ENCODE data around the gene LIPI. TPM values are rescaled to one million over a fixed set of nuclear protein-coding genes. Genes with fewer than 3 reads are reported as not detected.
"Not testable (repeated sequence)": the region's sequence is repeated elsewhere in the genome, so short reads cannot be mapped to it uniquely, and the experiment has no call there.

The LIPI gene
- total RNA-seq (2014; rRNA removed), result not detected in 2 replicates
- polyA plus RNA-seq (2012), result 0.05 TPM

DNA sequence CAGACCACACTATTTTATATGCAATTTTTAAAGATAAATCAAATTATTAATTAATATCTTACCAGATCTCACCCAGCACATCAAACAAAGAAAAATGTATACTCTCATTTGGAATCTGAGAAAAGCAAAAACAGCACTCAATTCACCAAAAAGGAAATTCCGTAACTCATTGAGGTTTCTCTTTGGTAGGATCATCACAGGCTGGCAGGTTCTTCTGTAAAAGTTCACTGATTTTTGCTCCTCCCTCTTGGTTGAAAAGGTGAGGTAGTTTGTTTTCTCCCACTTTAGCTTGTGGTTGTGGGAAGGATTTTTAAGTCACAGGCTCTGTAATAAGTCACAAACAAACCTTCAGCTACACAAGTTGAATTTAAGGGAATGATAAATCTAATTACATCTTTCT, at the start of gene LIPI:
Gene LIPI, minus strand, starts transcription at position 218 of the 400 bp plus-strand sequence. Its CDS starts 110 bp downstream, at position 108.
- no peak for DNase-seq (ENCODE audit: low read depth)

DNA sequence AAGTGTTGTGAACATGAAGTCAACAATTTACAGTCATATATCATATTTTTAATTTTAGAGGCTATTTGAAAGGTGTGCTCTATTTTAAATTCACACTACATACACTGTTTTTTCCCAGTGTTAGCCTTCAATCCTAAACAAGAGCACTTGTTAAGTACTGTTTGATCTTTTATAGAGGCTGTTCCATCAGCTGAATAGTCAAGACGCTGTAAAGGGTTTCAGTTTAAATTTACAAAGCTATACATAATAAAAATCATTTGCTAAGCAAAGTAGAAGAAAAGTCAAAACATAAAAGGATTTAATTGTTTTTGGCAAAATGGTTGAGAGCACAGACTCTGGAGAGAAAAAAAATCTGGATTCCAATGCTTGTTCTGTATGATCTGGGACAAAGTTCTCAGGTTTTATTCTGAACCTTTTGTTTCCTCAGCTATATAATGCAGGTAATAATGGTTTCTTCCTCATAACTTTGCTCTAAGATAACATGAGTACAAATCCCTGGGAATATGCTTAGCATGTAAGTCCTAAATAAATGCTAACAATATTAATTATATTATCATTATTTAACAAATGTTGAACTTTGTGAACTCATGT, 49.5 kb upstream of the LIPI start:
- DNase-seq (ENCODE audit: low read depth), result no peak

DNA sequence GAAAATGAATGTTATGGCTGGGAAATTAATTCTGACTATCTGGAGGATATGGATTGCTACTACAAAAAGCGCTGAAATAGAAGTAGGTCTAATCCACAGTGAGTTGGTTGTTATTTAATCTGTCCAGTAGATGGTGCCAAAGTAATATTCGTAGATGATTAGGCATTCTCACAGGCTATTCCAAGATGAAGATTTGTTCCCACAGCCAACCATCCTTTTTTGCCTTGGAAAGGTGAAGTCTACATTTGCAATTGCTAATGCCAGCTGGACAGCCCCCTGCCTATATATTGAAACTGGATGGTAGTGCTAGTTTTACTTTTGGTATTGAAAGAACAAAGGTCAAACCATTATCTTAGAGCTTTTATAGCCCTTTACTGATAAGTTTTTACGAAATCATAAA, 49.0 kb upstream of the LIPI start:
- peak; percentile 34 for DNase-seq (ENCODE audit: low read depth)

DNA sequence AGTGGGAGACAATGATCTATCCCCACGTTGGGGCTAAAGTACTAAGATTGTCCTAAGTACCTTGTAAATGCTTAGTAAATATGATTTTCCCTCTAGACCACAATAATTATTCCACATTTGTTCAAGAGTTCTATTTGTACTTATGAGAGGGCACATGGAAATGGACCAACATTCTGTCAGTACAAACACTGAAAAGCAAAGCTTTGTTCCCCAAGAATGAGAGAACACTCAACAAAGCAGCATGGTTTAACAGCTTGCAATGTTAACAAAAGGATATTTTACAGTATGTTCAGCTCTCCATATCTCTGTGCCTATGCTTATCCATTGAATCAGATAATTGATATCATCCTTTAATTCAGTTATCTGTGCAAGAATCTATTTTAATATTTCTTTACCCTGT, 40.6 kb upstream of the LIPI start:
- DNase-seq (ENCODE audit: low read depth), result no peak

DNA sequence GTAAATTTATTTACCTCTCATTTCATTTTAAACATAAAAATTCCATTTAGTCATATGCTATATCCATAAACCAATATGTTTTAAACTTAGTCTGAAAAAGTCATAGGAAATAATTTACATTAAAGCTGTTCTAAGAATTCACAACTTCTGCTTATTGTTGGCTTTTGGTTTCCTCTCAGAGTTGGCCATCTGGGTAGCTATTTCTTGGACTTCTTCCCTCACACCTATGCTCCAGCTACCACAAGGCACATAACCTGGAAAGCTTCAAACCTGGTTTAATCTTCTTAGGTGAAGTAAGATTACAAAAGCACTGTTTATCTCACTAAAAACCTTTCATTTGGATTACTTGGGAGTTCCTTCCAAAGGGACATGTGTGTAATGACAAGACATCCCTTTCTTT, 35.0 kb upstream of the LIPI start:
- no peak for DNase-seq (ENCODE audit: low read depth)

DNA sequence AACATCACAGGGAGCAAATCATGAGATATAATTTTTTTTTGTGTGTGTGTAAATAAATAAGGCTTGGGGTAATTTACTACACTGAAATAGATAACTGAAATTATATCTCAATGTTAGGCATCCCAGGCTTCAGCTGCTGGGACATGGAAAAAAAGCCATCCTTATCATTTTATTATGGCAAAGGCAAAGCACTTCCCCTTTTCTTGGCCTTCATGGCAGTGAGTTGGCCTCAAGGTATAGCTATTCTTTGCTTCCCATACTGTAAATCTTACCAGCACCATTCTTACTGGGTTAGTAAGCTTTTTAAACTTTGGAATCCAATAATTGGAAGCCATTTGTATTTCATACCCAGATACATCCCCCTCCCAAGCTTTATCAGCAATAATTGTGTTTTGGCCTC, 34.2 kb upstream of the LIPI start:
- no peak for DNase-seq (ENCODE audit: low read depth)

DNA sequence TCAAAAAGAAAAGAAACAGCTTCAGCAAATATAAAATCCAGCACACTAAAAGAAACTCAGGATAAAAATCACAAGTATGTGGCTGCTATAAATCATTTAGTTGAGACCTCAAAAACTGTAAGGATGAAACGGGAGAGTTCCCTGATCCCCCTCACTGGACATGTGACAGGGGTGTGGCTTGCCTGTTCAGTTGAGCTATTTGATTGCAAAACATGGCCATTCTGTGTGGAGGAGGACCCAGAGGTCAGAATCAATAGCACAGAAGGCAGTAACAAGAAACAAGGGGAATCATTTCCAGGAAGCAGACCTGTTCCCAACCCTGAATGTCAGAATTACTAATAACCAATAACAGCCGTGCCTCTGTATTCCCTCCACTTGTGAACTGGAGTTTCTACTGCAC, 33.1 kb upstream of the LIPI start:
- DNase-seq (ENCODE audit: low read depth), result no peak

DNA sequence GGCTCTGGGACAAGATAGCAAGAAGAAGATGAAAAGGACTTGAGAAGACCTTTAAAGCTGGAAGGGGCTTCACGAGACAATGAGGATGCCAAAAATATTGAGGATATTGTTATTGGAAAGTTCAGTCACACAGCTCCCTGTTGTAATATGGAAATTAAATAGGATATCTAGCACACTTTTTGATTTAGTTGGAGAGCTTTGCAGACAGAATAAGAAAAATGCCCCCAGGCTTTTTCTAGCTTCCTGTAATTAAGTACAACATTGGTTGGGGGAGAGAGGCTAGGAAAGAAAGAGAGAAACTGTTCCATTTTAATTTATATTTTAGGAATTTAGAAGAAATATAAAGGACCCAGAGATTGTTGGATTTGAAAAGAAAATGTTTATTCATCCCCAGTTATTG, 32.7 kb upstream of the LIPI start:
- no peak for DNase-seq (ENCODE audit: low read depth)

DNA sequence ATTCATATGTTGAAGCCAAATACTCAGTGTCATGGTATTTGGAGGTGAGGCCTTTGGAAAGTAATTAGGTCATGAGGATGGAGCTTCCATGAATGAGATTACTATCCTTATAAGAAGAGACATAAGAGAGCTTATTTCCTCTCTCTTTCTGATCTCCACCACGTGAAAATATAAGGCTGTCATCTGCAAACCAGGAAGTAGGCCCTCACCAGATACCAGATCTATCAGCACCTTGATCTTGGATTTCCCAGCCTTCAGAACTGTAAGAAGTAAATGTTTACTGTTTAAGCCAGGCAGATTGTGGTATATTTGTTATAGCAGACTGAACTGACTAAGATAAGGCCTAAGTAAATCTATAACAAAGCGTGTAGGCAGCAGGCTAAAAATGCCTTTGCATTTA, 30.5 kb upstream of the LIPI start:
- DNase-seq (ENCODE audit: low read depth), result no peak

DNA sequence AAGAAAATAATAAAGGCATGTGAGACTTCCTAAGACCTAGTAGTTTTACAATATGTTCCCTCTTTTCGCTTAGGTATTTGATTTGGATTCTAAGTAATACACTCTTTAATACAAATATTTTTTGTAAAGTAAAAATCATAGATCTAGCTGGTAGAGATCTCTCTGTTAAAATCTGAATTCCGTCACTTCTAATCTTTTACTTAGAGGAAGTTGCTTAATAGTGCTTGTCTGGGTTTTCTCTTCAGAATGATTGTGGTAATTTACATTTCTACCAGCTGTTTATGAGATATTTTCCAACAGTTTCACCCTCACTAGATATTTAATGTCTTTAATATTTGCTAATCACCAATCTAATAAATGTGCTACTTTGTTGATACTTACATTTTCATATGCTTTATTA, 28.5 kb upstream of the LIPI start:
- no peak for DNase-seq (ENCODE audit: low read depth)

DNA sequence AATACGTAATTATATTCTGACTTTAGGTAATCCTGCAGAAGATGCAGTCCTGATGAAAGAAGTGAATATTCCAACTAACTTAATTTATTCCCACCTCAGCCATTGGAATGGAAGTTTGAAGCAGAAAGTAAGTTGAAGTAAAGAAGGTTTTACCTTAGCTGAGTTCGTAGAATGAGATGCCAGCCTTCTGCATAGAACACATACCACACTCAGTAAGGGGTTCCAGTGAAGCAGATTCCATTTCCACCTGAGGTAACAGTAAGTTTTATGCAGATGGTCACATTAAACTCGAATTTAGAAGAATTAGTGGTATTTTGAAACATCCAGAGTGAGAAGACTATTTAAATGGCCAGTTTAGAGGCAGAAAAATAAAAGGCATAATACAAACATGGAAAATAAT, 25.4 kb upstream of the LIPI start:
- DNase-seq (ENCODE audit: low read depth), result no peak

DNA sequence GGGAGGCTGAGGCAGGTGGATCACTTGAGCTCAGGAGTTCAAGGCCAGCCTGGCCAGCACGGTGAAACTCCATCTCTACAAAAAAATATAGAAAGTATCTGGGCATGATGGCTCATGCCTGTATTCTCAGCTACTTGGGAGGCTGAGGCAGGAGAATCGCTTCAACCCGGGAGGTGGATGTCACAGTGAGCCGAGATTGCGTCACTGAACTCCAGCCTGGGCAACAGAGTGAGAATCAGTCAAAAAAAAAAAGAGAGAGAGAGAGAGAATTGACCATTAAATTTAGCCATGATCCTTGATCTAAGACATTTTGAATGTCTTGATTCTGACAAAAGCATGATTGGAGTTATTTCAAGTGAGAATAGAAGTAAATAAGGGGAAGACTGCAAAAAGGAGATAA, 24.3 kb upstream of the LIPI start:
- no peak for DNase-seq (ENCODE audit: low read depth)

DNA sequence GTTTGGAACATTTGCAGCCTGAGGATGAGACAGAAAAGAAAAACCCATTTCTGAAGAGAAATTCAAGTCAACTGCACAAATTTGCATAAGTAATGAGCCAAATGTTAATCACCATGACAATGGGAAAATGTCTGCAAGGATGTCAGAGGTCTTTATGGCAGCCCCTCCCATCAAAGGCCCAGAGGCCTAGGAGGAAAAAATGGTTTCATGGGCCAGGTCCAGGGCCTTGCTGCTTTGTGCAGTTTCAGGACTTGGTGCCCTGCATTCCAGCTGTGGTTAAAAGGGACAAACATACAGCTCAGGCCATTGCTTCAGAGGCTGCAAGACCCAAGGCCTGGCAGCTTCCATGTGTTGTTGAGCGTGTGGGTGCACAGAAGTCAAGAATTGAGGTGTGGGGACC, 18.6 kb upstream of the LIPI start:
- DNase-seq (ENCODE audit: low read depth), result no peak

DNA sequence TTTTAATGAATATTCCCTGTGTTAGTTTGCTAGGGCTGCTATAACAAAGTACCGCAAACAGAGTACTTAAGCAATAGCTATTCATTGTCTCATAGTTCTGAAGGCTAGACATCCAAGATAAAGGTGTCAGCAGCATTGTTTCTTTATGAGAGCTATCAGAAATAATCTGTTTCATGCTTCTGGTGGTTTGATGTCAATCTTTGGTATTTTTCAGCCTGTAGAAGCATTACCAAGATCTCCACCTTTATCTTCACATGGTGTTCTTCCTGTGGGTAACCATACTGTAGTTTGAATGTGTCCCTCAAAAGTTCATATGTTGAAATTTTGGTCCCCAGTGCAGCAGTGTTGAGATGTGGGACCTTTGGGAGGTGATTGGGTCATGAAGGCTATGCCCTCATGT, 12.6 kb upstream of the LIPI start:
- no peak for DNase-seq (ENCODE audit: low read depth)

DNA sequence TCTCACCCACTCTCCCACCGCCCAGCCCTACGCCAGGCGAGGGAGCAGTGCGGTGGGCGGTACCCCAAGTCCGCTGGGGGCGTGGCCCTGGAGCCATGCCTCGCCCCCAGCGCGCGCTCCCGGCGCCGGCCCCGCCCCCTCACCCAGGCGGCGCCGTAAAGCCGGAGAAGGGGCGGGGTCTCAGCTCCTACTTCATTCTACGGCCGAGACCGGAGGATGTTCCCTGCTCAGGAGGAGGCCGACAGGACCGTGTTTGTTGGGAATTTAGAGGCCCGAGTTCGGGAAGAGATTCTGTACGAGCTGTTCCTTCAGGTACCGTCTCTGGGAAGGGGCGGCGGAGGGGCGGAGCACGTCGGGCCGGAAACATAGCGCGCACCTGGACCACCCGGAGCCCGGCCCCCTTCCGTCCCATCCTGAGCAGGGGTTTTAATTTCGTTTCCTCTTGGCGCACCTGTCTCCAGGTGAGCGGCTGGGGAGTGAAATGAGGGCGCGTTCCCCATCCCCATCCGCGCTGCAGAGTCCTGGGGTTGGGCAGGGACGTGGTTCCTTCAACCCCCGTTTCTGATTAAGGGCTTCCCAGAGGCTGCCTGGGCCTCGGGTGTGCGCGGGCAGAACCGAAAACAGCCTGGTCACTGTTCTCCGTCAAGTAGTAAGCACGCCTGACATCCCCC, 5.4 kb upstream of the LIPI start, which contains the start of gene RBM11:
Gene RBM11, plus strand, starts transcription at position 187 of the 671 bp plus-strand sequence. Its CDS starts 30 bp downstream, at position 217.
- DNase-seq (ENCODE audit: low read depth), result peak; percentile 2

DNA sequence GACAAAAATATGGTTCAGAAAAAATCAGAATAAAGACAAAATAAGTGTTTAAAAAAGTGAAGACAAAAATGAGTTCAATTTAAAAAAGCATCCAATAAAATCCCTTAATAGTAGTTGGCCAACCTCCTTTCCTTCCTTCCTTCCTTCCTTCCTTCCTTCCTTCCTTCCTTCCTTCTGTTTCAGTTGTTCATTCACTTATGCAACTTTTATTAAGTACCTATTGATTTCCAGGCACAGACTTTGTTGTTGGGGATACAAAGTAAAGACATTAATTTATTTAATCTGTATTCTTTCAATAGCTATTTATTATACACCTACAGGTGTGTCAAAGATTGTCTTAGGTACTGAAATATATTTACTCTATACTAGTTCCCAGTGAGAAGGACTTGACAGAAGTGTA, 2.4 kb upstream of the LIPI start:
- DNase-seq (ENCODE audit: low read depth), result no peak

DNA sequence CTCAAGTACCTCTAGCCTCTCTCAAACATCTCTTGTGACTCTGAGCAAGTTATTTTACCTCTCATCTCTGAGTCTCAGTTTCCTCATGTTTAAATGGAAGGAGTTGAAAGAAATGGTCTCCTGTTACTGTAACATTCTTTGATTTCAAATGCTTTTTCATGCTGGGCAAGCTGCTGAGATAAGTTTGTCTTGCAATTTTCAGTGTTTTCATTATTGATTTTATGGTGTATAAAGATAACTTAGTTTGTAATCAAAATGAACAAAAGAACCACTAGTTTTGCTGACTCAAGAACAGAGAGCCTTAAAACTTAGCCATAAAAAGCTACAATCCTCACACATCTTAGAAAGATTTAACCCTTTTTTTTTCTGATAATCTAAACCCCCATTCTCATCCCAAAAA, 4.5 kb downstream of the LIPI start:
- no peak for DNase-seq (ENCODE audit: low read depth)

DNA sequence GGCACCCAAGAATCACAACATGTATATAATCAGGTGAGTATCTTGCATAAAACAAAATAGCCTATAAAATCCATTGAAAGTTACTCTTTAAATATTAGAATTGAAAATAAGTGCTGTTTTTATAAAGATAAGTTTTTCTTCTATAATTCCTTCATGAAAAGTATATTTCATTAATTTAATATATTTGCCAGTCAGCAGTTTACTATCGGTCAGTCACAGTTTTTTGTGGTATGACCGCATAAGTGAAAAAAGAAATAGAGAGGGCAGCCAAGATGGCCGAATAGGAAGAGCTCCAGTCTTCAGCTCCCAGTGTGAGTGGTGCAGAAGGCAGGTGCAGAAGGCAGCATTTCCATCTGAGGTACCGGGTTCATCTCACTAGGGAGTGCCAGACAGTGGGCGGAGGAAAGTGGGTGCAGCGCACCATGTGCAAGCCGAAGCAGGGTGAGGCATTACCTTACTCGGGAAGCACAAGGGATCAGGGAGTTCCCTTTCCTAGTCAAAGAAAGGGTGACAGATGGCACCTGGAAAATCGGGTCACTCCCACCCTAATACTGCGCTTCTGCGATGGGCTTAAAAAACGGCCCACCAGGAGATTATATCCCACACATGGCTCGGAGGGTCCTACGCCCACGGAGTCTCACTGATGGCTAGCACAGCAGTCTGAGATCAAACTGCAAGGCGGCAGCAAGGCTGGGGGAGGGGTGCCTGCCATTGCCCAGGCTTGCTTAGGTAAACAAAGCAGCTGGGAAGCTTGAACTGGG, 44.1 kb downstream of the LIPI start:
- DNase-seq (ENCODE audit: low read depth), result not testable (repeated sequence)

DNA sequence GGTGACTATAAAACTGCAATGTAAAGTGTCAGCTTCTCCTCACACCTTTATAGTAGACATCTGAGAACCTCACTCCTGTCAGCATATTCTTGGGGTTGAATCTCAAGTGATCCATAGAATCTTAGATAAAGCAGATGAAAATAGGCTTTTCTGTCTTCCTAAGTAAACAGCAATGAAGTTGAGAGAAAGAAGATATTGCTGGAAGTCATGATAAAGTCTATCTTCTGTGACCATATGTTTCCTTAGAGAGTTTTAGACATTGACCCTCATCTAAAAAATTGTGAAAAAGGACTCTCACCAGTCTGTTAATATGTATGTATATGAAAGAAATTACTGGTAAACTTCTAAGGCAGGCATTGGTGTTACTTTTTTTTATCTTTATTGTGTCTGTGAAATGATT, 66.8 kb downstream of the LIPI start:
- DNase-seq (ENCODE audit: low read depth), result no peak

DNA sequence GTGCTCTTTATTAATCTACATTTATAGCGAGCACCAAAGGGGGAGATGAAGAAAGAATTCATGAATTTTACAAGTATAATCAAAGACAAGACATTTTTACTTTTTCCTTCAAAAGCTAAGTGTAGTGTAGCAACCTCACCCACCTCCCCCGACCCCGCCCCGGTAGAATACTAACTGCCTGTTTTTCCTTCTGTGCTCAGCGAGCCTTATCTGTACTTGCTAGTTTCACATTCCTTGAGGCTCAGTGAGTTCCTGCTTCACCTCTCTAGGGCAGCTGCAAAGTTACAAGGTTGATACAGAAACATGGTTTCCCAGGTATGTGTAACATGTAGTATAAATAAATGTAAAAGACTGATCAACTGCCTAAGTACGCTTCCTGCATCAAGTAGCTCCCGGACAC, 86.5 kb downstream of the LIPI start:
- DNase-seq (ENCODE audit: low read depth), result no peak

DNA sequence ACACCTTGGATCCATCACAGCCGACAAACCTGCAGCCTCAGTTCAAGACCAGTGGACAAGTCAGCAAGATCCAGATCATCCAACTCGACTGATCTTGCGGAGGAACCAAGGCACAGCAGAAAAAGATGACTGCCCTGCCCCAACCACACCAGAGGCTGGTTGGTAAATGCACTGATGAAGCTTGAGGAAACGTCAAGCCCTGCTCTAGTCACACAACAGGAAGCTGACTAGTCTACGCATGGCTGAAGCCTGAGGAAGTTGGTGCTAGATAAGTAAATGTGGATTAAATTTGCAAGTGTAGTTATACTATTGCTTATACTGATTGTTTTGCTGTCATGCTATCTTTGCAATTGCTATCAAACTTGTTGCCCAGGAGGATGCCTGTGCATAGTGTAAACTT, 89.0 kb downstream of the LIPI start:
- no peak for DNase-seq (ENCODE audit: low read depth)

DNA sequence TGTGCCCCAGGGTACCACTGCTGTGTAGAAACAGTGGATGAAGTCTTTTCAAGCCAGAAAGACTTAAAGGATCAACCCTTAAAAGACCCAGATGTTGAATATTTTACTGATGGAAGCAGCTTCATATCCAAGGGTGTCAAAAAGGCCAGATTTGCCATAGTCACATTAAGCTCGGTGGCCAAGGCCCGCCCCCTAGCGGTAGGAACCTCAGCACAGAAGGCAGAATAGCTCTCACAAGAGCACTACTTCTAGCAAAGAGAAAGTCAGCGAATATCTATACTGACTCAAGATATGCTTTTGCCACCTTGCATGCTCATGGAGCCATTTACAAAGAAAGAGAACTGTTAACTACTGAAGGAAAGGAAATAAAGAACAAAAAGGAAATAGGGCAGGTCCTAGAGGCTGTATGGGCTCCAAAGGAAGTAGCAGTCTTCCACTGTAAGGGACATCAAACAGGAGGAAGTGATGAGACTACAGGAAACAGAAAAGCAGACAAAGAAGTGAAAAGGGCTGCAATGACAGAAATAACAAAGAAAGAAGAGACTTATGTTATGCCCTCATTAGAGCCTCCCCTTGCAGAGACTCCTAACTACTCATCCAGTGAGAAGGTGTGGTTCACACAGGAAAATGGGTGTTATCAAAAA, 90.5 kb downstream of the LIPI start:
- DNase-seq (ENCODE audit: low read depth), result peak; percentile 3
